NCI-H226 (cell line): ENCODE data around the gene PCSK5.

Experiments
- DNase-seq: peaks from one replicate; pipeline ENCODE4 v3.0.0-alpha.2; 2015

Gene PCSK5

GRCh38 chr9:75974016-75974766 is 83.7 kb downstream of the PCSK5 start:
- DNase-seq = no peak

- no peak for DNase-seq
Observed at GRCh38 chr9:75975071-75975470, 84.6 kb downstream of the PCSK5 start.

- no peak for DNase-seq
Observed at GRCh38 chr9:75976549-75976948, 86.1 kb downstream of the PCSK5 start.

- no peak for DNase-seq
Observed at GRCh38 chr9:75979362-75979761, 88.9 kb downstream of the PCSK5 start.

- no peak for DNase-seq
Observed at GRCh38 chr9:75983319-75984045, 93.0 kb downstream of the PCSK5 start.

- no peak for DNase-seq
Observed at GRCh38 chr9:75985515-75985914, 95.0 kb downstream of the PCSK5 start.

GRCh38 chr9:75988663-75989062 is 98.2 kb downstream of the PCSK5 start:
- no peak for DNase-seq

GRCh38 chr9:75990156-75990555 is 99.7 kb downstream of the PCSK5 start:
- DNase-seq = no peak

- DNase-seq = no peak
Observed at GRCh38 chr9:75990576-75991304, 100.3 kb downstream of the PCSK5 start.

GRCh38 chr9:75992482-75993206 is 102.2 kb downstream of the PCSK5 start:
- DNase-seq = no peak

GRCh38 chr9:75993434-75993833 is 103.0 kb downstream of the PCSK5 start:
- no peak for DNase-seq

- DNase-seq = no peak
Observed at GRCh38 chr9:75995066-75995465, 104.6 kb downstream of the PCSK5 start.

GRCh38 chr9:75996726-75997125 is 106.3 kb downstream of the PCSK5 start:
- no peak for DNase-seq

- DNase-seq = no peak
Observed at GRCh38 chr9:75997206-75997605, 106.7 kb downstream of the PCSK5 start.

GRCh38 chr9:75998096-75998780 is 107.8 kb downstream of the PCSK5 start:
- DNase-seq = no peak

GRCh38 chr9:76001459-76001858 is 111.0 kb downstream of the PCSK5 start:
- no peak for DNase-seq

GRCh38 chr9:76003041-76003440 is 112.6 kb downstream of the PCSK5 start:
- DNase-seq = no peak

GRCh38 chr9:76004526-76004925 is 114.1 kb downstream of the PCSK5 start:
- DNase-seq = no peak

- DNase-seq = no peak
Observed at GRCh38 chr9:76007935-76008334, 117.5 kb downstream of the PCSK5 start.

GRCh38 chr9:76013809-76014208 is 123.3 kb downstream of the PCSK5 start:
- no peak for DNase-seq

GRCh38 chr9:76018235-76018634 is 127.8 kb downstream of the PCSK5 start:
- no peak for DNase-seq

- DNase-seq = no peak
Observed at GRCh38 chr9:76018761-76019160, 128.3 kb downstream of the PCSK5 start.

- no peak for DNase-seq
Observed at GRCh38 chr9:76020652-76021051, 130.2 kb downstream of the PCSK5 start.
